HepG2 (cell line): ENCODE data around the gene PDGFRA. TPM values are rescaled to one million over a fixed set of nuclear protein-coding genes. Genes with fewer than 3 reads are reported as not detected.

Experiments
- ATAC-seq: fragments of 200-7000 bp; cut with Tn5 transposase; 3 replicates; pipeline ENCODE4 v1.9.1; 2020; ENCODE audit warnings: mild to moderate bottlenecking, moderate library complexity
- BruUV-seq: library from RNA; stranded (reverse); fragments of 400-500 nt; replicated peaks from 2 replicates; lab custom pipeline; 2021; lab: Mats Ljungman, UMichigan
- CTCF ChIA-PET: fragments of 300-600 bp; formaldehyde crosslinking; extraction: SDS; loops from one replicate; lab custom pipeline; 2021; ENCODE audit warnings: low total read pairs, inconsistent platforms, low intra/inter-chr PET ratio; lab: Yijun Ruan, JAX
- POLR2A ChIA-PET: fragments of 350-600 bp; sonication (Branson Sonifier 250); formaldehyde crosslinking; loops from one replicate; lab custom pipeline; 2020; ENCODE audit warnings: antibody characterized with exemption, inconsistent platforms; lab: Yijun Ruan, JAX
- DNase-seq: peaks from one replicate; pipeline ENCODE4 v3.0.0-alpha.2; 2015; ENCODE audit warnings: low spot score
- FAIRE-seq: peaks from 3 replicates; lab custom pipeline; 2011; peaks lifted over from hg19 to GRCh38; lab: Jason Lieb, UNC
- H2AFZ ChIP-seq: one replicate; pipeline ENCODE4 v1.6.1; 2011; ENCODE audit warnings: low read length, inconsistent platforms
- H3K27ac ChIP-seq: fragments of 300-600 bp; 3 replicates; pipeline ENCODE4 v1.8.0; 2011; ENCODE audit warnings: mixed run types, mild to moderate bottlenecking, mixed read lengths, low read length, inconsistent platforms; ENCODE audit not compliant: insufficient read depth; ENCODE audit errors: extremely low read length
- H3K27me3 ChIP-seq, 2 experiments: fragments of 200-600 bp in 1 of 2; 2 replicates in 1 of 2; 3 replicates in 1 of 2; pipeline versions ENCODE4 v1.6.0 to v1.8.0; 2011; ENCODE audit warnings: low read length in 2 of 2, mild to moderate bottlenecking in 2 of 2, moderate library complexity in 2 of 2, inconsistent platforms in 1 of 2; ENCODE audit not compliant: insufficient read depth in 2 of 2, control insufficient read depth in 1 of 2
- H3K36me3 ChIP-seq, 2 experiments: fragments of 200-600 bp in 1 of 2; replicated peaks in 1 of 2; 2 replicates in 1 of 2; 3 replicates in 1 of 2; pipeline versions ENCODE4 v1.5.1 to v1.8.0; 2011; ENCODE audit warnings: low read length in 2 of 2, inconsistent platforms in 1 of 2; ENCODE audit not compliant: insufficient read depth in 2 of 2, control insufficient read depth in 1 of 2
- H3K4me1 ChIP-seq: 2 replicates; pipeline ENCODE4 v1.5.1; 2012; ENCODE audit warnings: low read length, inconsistent platforms; ENCODE audit not compliant: insufficient read depth
- H3K4me2 ChIP-seq: 2 replicates; pipeline ENCODE4 v1.6.0; 2011; ENCODE audit warnings: low read depth, low read length, inconsistent platforms
- H3K4me3 ChIP-seq, 3 experiments: fragments of 200-600 bp in 1 of 3; sonication (generic), shearing (Covaris generic) in 1 of 3; replicated peaks in 1 of 3; 2 replicates each; pipeline ENCODE4 v1.5.1; 2011 to 2016; ENCODE audit warnings: low read length in 3 of 3, inconsistent platforms in 2 of 3, low read depth in 2 of 3, mild to moderate bottlenecking in 2 of 3, control low read depth in 1 of 3, mixed read lengths in 1 of 3; ENCODE audit not compliant: insufficient read depth in 1 of 3
- H3K79me2 ChIP-seq: one replicate; pipeline ENCODE4 v1.6.1; 2011; ENCODE audit warnings: low read length, inconsistent platforms; ENCODE audit not compliant: insufficient read depth
- H3K9ac ChIP-seq: 2 replicates; pipeline ENCODE4 v1.6.0; 2011; ENCODE audit warnings: mild to moderate bottlenecking, low read depth, low read length, inconsistent platforms; ENCODE audit not compliant: insufficient read depth
- H3K9me3 ChIP-seq: 2 replicates; pipeline ENCODE4 v1.5.1; 2012; ENCODE audit warnings: mild to moderate bottlenecking, low read length
- H4K20me1 ChIP-seq: 2 replicates; pipeline ENCODE4 v1.6.0; 2011; ENCODE audit warnings: inconsistent platforms, mild to moderate bottlenecking, low read length, moderate library complexity; ENCODE audit not compliant: insufficient read depth
- GTF2F1 ChIP-seq: fragments of 150-350 bp; IDR thresholded peaks from 2 replicates; pipeline ENCODE4 v1.6.1; 2014; ENCODE audit warnings: low read length
- HNRNPLL ChIP-seq: fragments of 200-400 bp; formaldehyde crosslinking; IDR thresholded peaks from 2 replicates; pipeline ENCODE4 v1.6.1; 2017; ENCODE audit warnings: mild to moderate bottlenecking, low read depth, low read length; ENCODE audit not compliant: poor library complexity, severe bottlenecking
- JDP2 ChIP-seq: sonication (generic); formaldehyde crosslinking; IDR thresholded peaks from 2 replicates; pipeline ENCODE4 v1.8.1; 2022; ENCODE audit warnings: missing genetic modification reagents, borderline replicate concordance
- NCOA2 ChIP-seq: sonication (generic); formaldehyde crosslinking; IDR thresholded peaks from 2 replicates; pipeline ENCODE4 v1.8.0; 2022; ENCODE audit warnings: inconsistent platforms
- PCBP2 ChIP-seq: fragments of 200-400 bp; formaldehyde crosslinking; optimal IDR thresholded peaks from 2 replicates; pipeline ENCODE3; 2018; ENCODE audit warnings: low read length, low read depth; ENCODE audit not compliant: poor library complexity, severe bottlenecking
- RARA ChIP-seq: IDR thresholded peaks from 2 replicates; pipeline ENCODE4 v1.6.1; 2016; ENCODE audit warnings: missing genetic modification reagents, missing compliant biosample characterization
- YEATS4 ChIP-seq: sonication (generic); formaldehyde crosslinking; IDR thresholded peaks from 2 replicates; pipeline ENCODE4 v1.4.0; 2020; ENCODE audit warnings: missing genetic modification reagents, borderline replicate concordance
- YY1 ChIP-seq: IDR thresholded peaks from 2 replicates; pipeline ENCODE4 v1.6.1; 2011; ENCODE audit warnings: low read length, low read depth, moderate library complexity, mild to moderate bottlenecking; ENCODE audit not compliant: insufficient read depth, insufficient replicate concordance
- ZNF598 ChIP-seq: sonication (generic); formaldehyde crosslinking; IDR thresholded peaks from 2 replicates; pipeline ENCODE4 v1.5.1; 2020; ENCODE audit warnings: mild to moderate bottlenecking, missing genetic modification reagents, borderline replicate concordance
- ZNF609 ChIP-seq: sonication (generic); formaldehyde crosslinking; IDR thresholded peaks from 2 replicates; pipeline ENCODE4 v1.4.0; 2020; ENCODE audit warnings: mild to moderate bottlenecking, missing genetic modification reagents, borderline replicate concordance
- ZNF724P ChIP-seq: sonication (generic); formaldehyde crosslinking; IDR thresholded peaks from 2 replicates; pipeline ENCODE4 v1.8.0; 2022; ENCODE audit warnings: missing genetic modification reagents, borderline replicate concordance
- ZNF839 ChIP-seq: sonication (generic); formaldehyde crosslinking; IDR thresholded peaks from 2 replicates; pipeline ENCODE4 v1.4.0; 2020; ENCODE audit warnings: missing genetic modification reagents, mild to moderate bottlenecking, borderline replicate concordance
- ZSCAN30 ChIP-seq: sonication (generic); formaldehyde crosslinking; IDR thresholded peaks from 2 replicates; pipeline ENCODE4 v1.5.0; 2020; ENCODE audit warnings: mild to moderate bottlenecking, missing genetic modification reagents
- WGBS: methylation state at CpG from one replicate; pipeline ENCODE4 v1.1.6; 2017; ENCODE audit warnings: low lambda C conversion rate; 5-methylcytosine and 5-hydroxymethylcytosine counted together
- in situ Hi-C: cut with HindIII; loops from 2 replicates; pipeline ENCODE4 v1.10.0; 2017; ENCODE audit warnings: low pct_unique_long_range_greater_than_20kb; ENCODE audit not compliant: extremely low pct_ligation_motif_present
- intact Hi-C: fragments of 100-400 bp; cut with micrococcal nuclease; formaldehyde crosslinking; loops from one replicate; pipeline ENCODE4 v1.10.0; 2022; ENCODE audit not compliant: unreplicated experiment
- polyA plus RNA-seq, 8 experiments: library from polyadenylated mRNA; depleted of rRNA in 3 of 8; stranded (reverse) in 7 of 8; unstranded in 1 of 8; fragments of >200 nt; fragmentation: Illumina TruSeq in 4 of 8; extraction: Trizol in 4 of 8; gene quantifications; 2 replicates each; pipeline versions ENCODE4 v1.2.1 to v1.2.3, GENCODE V29; 2011 to 2016; ENCODE audit warnings: low read depth in 4 of 8, missing spikeins in 1 of 8, mixed read lengths in 1 of 8; ENCODE audit not compliant: insufficient read depth in 1 of 8
- total RNA-seq, 5 experiments: library from RNA; depleted of rRNA; stranded (reverse); fragments of >200 nt; fragmentation: Illumina TruSeq; extraction: Trizol; gene quantifications; 2 replicates each; pipeline ENCODE4 v1.2.3, GENCODE V29; 2016; ENCODE audit warnings: low read depth in 1 of 5

The PDGFRA gene
- total and polyA plus RNA-seq, 2 of the 13 experiments (the other 11 are each of a cell fraction or from before 2014, with no cell fraction given) = 0.04 TPM; not detected in 1

GRCh38 chr4:54282837-54283236, 53.7 kb downstream of the PDGFRA start (continued):
- no peak for TF ChIP-seq ZSCAN30 (CRISPR knock-in tag)
- no peak for TF ChIP-seq HNRNPLL
- no peak for TF ChIP-seq ZNF609
- no peak for TF ChIP-seq GTF2F1
- no peak for TF ChIP-seq JDP2
- TF ChIP-seq NCOA2 = no peak
- TF ChIP-seq ZNF598 (CRISPR knock-in tag) = no peak
- TF ChIP-seq PCBP2 = no peak

GRCh38 chr4:54289316-54289715, 60.2 kb downstream of the PDGFRA start:
- H3K4me2 ChIP-seq = no peak overlapping the region
- 25% methylated on average over 2 of the region's 2 CpGs for WGBS
- no peak for TF ChIP-seq YY1
- TF ChIP-seq ZNF839 (CRISPR knock-in tag) = no peak
- no peak for TF ChIP-seq RARA (CRISPR knock-in tag)
- no peak for TF ChIP-seq YEATS4
- TF ChIP-seq ZNF724P (CRISPR knock-in tag) = no peak
- intact Hi-C loops (no loop called here), in situ Hi-C loops (no loop called here)
- FAIRE-seq = no peak
- no peak for DNase-seq
- H2AFZ ChIP-seq = no peak overlapping the region
- no TSS peak for BruUV-seq
- H3K79me2 ChIP-seq = no peaks in the 10 kb centered on the region
- peaks cover 0 to 3% of the 10 kb centered on the region in 2 experiments; a peak in 1 of 5 replicates for H3K27me3 ChIP-seq
- H4K20me1 ChIP-seq = no peaks in the 10 kb centered on the region
- H3K9ac ChIP-seq = no peak overlapping the region
- POLR2A ChIA-PET = no interaction called here
- H3K36me3 ChIP-seq = no peaks in the 10 kb centered on the region
- H3K4me3 ChIP-seq = no peak overlapping the region
- no peaks in the 10 kb centered on the region for H3K4me1 ChIP-seq
- no peak for ATAC-seq
- CTCF ChIA-PET = no interaction called here
- no peak overlapping the region for H3K27ac ChIP-seq
- H3K9me3 ChIP-seq = no peaks in the 10 kb centered on the region
